DOHH2 (cell line): ENCODE results near the gene IL23R.

ENCODE experiments used
- H3F3A ChIP-seq: fragments of 200-600 bp; sonication (generic), shearing (Covaris generic); 2 replicates; pipeline ENCODE4 v1.6.0; 2016; ENCODE audit warnings: antibody characterized with exemption, mild to moderate bottlenecking; ENCODE audit not compliant: control insufficient read depth, insufficient read depth
- H3K27ac ChIP-seq: fragments of 200-600 bp; sonication (generic); 2 replicates; pipeline ENCODE4 v1.5.1; 2014; ENCODE audit warnings: low read depth, mild to moderate bottlenecking, low read length, moderate library complexity
- H3K27me3 ChIP-seq: fragments of 200-600 bp; sonication (generic); 2 replicates; pipeline ENCODE4 v1.6.1; 2014; ENCODE audit warnings: mild to moderate bottlenecking, low read length, mixed read lengths; ENCODE audit not compliant: control insufficient read depth
- H3K36me3 ChIP-seq: fragments of 200-600 bp; sonication (generic); 2 replicates; pipeline ENCODE4 v1.6.1; 2014; ENCODE audit warnings: mild to moderate bottlenecking, low read length, moderate library complexity, mixed read lengths; ENCODE audit not compliant: control insufficient read depth
- H3K4me1 ChIP-seq: fragments of 200-600 bp; sonication (generic); 2 replicates; pipeline ENCODE4 v1.6.1; 2014; ENCODE audit warnings: mild to moderate bottlenecking, low read length, mixed read lengths; ENCODE audit not compliant: control insufficient read depth
- H3K4me2 ChIP-seq: fragments of 200-600 bp; sonication (generic); 2 replicates; pipeline ENCODE4 v1.6.0; 2014; ENCODE audit warnings: mild to moderate bottlenecking, low read length, moderate library complexity
- H3K4me3 ChIP-seq: fragments of 200-600 bp; sonication (generic); 2 replicates; pipeline ENCODE4 v1.5.1; 2014; ENCODE audit warnings: mild to moderate bottlenecking, low read length, mixed read lengths
- H3K79me2 ChIP-seq: fragments of 200-600 bp; sonication (generic); 2 replicates; pipeline ENCODE4 v1.6.1; 2014; ENCODE audit warnings: mild to moderate bottlenecking, low read length, mixed read lengths; ENCODE audit not compliant: control insufficient read depth
- H3K9me2 ChIP-seq: fragments of 200-600 bp; sonication (generic); replicated peaks from 2 replicates; pipeline ENCODE4 v1.6.1; 2014; ENCODE audit warnings: mild to moderate bottlenecking, low read length, mixed read lengths; ENCODE audit not compliant: control insufficient read depth
- H3K9me3 ChIP-seq: fragments of 200-600 bp; sonication (generic); 2 replicates; pipeline ENCODE4 v1.6.1; 2014; ENCODE audit warnings: antibody characterized with exemption, low read length, mixed read lengths; ENCODE audit not compliant: control insufficient read depth, insufficient read depth
- H4K20me1 ChIP-seq: fragments of 200-600 bp; sonication (generic); 2 replicates; pipeline ENCODE4 v1.6.0; 2014; ENCODE audit warnings: low read depth, mild to moderate bottlenecking, antibody characterized with exemption, low read length, moderate library complexity; ENCODE audit not compliant: control insufficient read depth, insufficient read depth
- CTCF ChIP-seq: fragments of 200-600 bp; sonication (generic); IDR thresholded peaks from one replicate; pipeline ENCODE4 v1.5.1; 2014; ENCODE audit warnings: antibody characterized with exemption, mild to moderate bottlenecking, low read depth, low read length; ENCODE audit not compliant: poor library complexity, severe bottlenecking
- EZH2phosphoT487 ChIP-seq: fragments of 200-600 bp; sonication (generic); IDR thresholded peaks from 2 replicates; pipeline ENCODE4 v1.6.1; 2017; ENCODE audit warnings: borderline replicate concordance, mild to moderate bottlenecking, antibody characterized with exemption, low read length, moderate library complexity, mixed read lengths

IL23R gene

GRCh38 chr1:67126974-67127373 is 39.3 kb upstream of the IL23R start:
- Histone ChIP-seq H3K4me1 (no peaks in the 10 kb centered on the region), H3K27ac (no peak overlapping the region), H3F3A (no peaks in the 10 kb centered on the region), H3K4me2 (no peak overlapping the region), H3K27me3 (no peaks in the 10 kb centered on the region), H3K36me3 (no peaks in the 10 kb centered on the region), H3K79me2 (no peaks in the 10 kb centered on the region), H3K9me3 (no peaks in the 10 kb centered on the region), H3K4me3 (no peak overlapping the region), H4K20me1 (no peaks in the 10 kb centered on the region), H3K9me2 (no peaks in the 10 kb centered on the region)
- TF ChIP-seq EZH2phosphoT487 = no peak
- no peak for TF ChIP-seq CTCF

- Histone ChIP-seq H3K4me2 (no peak overlapping the region), H3K9me3 (no peaks in the 10 kb centered on the region), H3K36me3 (no peaks in the 10 kb centered on the region), H4K20me1 (no peaks in the 10 kb centered on the region), H3K79me2 (no peaks in the 10 kb centered on the region), H3K4me3 (no peak overlapping the region), H3F3A (no peaks in the 10 kb centered on the region), H3K27ac (no peak overlapping the region), H3K4me1 (no peaks in the 10 kb centered on the region), H3K27me3 (no peaks in the 10 kb centered on the region), H3K9me2 (no peaks in the 10 kb centered on the region)
- TF ChIP-seq CTCF = no peak
- no peak for TF ChIP-seq EZH2phosphoT487
These were observed 35.6 kb upstream of the IL23R start for GRCh38 chr1:67130673-67131072.

- no peak overlapping the region for H3K4me3 ChIP-seq
- H3K4me1 ChIP-seq = no peaks in the 10 kb centered on the region
- 0 out of 2 replicates have a peak, but pooled peaks cover 2% of the 10 kb centered on the region for H3F3A ChIP-seq
- no peaks in the 10 kb centered on the region for H3K9me2 ChIP-seq
- H3K79me2 ChIP-seq = no peaks in the 10 kb centered on the region
- no peak overlapping the region for H3K4me2 ChIP-seq
- no peaks in the 10 kb centered on the region for H3K27me3 ChIP-seq
- TF ChIP-seq CTCF = no peak
- no peak for TF ChIP-seq EZH2phosphoT487
- H3K9me3 ChIP-seq = no peaks in the 10 kb centered on the region
- no peak overlapping the region for H3K27ac ChIP-seq
- H3K36me3 ChIP-seq = no peaks in the 10 kb centered on the region
- H4K20me1 ChIP-seq = no peaks in the 10 kb centered on the region
These were observed 33.1 kb upstream of the IL23R start for GRCh38 chr1:67133177-67133576.

GRCh38 chr1:67134695-67135094 is 31.6 kb upstream of the IL23R start, which contains the start of gene C1orf141:
Gene C1orf141 (minus strand): TSS chr1:67134970. CDS start chr1:67127240, 7,730 bp downstream.
- H3K4me2 ChIP-seq = no peak within 1 kb of the TSS
- H3K4me3 ChIP-seq = no peak within 1 kb of the TSS
- H3K79me2 ChIP-seq = no peaks in the 10 kb centered on the region

More at GRCh38 chr1:67134695-67135094, 31.6 kb upstream of the IL23R start, which contains the start of gene C1orf141:
- Histone ChIP-seq H3F3A (0 out of 2 replicates have a peak, but pooled peaks cover 2% of the 10 kb centered on the region), H3K4me1 (no peaks in the 10 kb centered on the region), H4K20me1 (no peaks in the 10 kb centered on the region), H3K9me2 (no peaks in the 10 kb centered on the region), H3K27ac (no peak within 1 kb of the TSS), H3K9me3 (no peaks in the 10 kb centered on the region), H3K36me3 (no peaks in the 10 kb centered on the region), H3K27me3 (no peaks in the 10 kb centered on the region)
- TF ChIP-seq EZH2phosphoT487 (no peak), CTCF (no peak)
